ENCODE results near the gene SLC6A13.
A peak's percentile ranks its signal among the peaks of the same experiment; 100 is the strongest.
"Not testable (repeated sequence)": the region's sequence is repeated elsewhere in the genome, so short reads cannot be mapped to it uniquely, and the experiment has no call there.

Gene SLC6A13

DNA sequence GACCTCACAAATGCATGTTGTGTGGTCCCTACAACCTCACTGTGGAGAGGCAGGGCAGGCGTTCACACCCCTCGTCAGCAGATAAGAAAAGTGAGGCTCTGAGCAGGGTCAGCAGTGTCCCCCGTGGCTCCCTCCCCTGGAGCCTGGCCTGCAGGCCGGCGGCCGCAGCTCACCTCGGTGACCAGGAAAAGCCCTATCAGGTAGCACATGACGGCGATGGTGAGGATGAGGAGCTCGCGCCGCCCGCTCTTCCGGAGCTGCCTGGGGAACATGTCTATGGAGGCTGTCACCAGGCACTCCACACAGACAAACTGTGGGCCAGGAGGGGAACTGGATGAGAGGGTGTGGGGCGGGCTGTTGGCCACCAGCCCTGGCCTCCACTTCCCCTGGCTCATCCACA lies 66.7 kb downstream of the SLC6A13 start:
- no peak for DNase-seq

DNA sequence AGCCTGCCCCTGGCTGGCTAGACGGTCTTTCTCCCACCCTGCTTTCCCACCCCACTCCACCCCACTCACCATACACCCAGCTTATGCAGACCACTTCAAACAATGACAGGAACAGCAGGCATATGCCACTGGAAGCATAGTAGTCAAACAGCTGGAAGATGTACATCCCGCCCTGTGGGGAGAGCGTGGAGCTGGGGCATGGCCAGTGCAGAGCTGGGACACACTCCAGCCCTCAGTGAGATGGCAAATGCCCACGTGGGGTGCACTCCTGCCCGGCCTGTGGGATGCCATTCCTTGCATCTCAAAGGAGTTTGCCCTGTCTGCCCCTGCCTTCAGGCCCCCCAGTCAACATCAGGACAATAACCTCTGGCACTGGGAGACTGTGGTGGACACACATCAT lies 67.5 kb downstream of the SLC6A13 start:
- DNase-seq: no peak

DNA sequence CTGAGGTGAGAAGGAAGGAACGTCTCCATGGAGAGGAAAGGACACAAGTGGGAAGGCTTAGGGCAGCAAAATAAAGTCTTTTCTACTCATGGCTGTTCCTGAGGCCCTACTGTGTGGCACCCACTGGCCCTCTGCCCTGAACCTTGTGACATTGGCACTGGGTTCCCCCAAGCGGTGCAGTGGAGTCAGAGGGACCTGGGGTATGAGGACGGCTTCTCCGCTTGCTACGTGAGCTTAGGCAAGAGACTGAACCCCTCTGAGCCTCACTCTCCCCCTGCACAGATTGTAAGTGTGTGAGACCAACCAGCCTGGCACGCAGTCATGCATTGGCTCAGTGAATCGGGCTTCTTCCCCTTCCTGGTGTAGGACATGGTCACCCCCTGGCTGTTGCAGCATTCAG lies 68.4 kb downstream of the SLC6A13 start:
- no peak for DNase-seq

DNA sequence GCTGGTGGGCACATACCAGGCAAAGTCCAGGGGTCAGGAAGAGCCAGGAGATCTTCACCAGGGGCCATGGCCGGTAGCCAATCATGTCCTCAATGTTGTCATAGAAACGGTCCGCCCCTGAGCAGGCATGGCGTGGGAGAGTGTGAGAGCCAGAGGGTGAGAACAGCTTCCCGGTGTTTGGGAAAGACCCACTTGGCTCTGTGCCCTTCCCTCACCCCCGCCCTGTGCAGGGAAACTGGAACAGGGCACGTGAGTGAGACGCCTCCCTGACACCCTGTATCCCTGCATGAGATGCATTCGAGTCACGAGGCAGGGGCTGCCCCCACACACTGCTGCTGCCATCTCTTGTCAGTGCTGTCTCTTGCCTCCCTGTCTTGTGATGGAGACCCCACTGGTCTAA lies 69.4 kb downstream of the SLC6A13 start:
- DNase-seq: no peak

DNA sequence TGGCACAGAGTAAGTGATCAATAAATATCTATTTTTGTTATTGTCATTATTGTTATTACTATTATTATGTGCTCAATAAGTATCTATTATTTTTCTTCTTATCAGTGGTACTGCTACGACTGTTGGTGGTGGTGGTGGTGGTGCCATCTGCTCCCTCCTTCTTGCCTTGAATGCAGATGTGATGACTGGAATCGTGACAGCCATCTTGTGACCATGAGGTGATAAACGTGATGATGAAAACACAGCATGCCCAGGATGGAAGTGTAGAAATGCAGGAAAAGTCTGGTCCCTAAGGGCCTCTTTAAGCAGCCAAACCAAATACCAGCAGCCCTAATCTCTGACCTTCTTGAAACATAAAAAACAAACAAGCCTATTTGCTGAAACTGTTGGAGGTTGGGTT lies 71.1 kb downstream of the SLC6A13 start:
- DNase-seq: no peak

DNA sequence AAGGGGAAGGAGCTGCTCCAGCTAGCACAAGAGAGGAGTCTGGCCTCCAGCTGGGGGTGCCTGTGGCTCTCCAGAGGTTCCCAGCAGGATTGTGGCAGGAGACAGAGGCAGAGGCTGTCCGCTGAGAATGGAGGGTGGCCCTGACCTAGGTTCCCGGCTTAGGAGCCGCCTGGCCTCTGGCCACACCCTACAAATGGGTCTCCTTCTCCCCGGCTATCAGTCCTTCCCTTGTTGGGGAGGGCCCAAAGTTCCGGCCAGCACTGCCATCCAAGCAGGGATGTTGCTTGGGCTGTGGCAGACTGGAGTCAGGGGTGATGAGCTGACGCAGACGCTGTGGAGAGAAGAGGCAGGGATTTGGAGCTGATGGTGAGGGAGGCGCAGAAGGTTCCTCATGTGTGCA lies 71.8 kb downstream of the SLC6A13 start:
- DNase-seq: no peak

DNA sequence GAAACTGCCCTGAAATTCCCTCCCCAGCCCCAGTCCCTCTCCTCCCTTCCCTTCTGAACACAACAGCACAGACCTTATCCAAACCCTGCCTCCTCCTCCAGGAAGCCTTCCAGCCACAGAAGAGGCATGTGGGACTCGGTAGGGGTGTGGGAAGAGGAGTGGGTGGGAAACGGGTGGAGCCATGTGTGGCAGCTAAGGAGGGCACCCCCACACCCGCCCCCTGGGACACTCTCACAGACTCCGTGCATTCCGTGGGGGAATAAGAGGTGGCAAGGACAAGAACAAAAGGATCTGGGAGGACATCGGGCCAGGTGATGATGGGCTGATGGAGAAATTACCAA lies 73.0 kb downstream of the SLC6A13 start:
- DNase-seq: no peak

DNA sequence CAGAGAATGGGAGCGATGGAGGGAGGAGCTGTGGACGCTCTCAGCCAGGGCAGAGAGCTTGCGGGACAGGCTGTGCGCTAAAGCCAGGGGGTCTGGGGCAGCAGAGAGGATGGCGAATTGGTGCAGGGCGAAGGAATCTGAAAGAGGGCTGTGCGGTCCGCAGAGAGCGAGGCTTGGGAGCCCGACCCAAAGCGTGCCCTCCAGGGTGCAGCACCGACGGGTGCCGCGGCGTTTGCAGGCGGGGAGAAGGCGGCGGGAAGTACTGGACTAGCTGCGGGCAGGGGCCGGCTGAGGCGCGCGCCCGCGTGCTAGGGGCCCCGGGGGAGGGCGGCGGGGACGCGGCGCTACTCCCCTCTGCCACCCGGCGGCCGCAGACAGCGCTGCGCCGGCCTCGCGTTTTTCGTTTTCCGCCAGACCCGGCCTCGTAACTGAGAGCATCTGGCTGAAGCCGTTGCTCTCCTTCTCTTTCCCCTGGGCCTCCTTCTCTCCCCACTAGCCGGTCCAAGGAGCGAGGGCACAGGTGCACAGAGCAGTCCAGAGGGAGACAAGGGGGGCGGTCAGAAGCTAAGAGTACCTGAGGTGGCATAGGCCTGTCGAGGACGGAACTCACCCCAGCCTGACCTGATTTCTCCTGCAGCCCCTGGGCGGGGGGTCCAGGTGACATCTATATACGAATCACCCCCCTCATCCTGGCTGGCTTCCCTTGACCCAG lies 73.6 kb downstream of the SLC6A13 start:
- peak; percentile 89 for DNase-seq

DNA sequence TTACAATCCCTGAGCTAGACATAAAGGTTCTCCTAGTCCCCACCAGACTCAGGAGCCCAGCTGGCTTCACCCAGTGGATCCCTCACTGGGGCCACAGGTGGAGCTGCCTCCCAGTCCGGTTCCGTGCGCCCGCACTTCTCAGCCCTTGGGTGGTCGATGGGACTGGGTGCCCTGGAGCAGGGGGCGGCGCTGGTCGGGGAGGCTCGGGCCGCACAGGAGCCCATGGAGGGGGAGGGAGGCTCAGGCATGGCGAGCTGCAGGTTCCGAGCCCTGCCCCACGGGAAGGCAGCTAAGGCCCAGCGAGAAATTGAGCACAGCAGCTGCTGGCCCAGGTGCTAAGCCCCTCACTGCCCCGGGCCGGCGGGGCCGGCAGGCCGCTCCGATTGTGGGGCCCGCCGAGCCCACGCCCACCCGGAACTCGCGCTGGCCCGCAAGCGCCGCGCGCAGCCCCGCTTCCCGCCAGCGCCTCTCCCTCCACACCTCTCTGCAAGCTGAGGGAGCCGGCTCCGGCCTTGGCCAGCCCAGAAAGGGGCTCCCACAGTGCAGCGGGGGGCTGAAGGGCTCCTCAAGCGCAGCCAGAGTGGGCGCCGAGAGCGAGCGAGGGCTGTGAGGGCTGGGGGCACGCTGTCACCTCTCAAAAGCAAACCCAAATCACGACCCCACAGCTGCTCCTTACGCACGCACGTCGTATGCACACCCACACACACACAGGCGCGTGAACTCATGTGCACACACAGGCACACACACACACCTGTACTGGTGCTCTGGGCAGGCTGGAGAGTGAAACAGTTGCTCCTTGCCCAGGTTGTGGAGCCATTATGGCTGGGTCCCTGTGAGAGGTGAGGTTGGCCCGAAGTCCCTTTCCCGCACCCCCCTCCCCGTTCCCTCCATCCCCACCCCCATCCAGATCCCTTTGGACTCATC lies 74.4 kb downstream of the SLC6A13 start:
- DNase-seq: not testable (repeated sequence)

DNA sequence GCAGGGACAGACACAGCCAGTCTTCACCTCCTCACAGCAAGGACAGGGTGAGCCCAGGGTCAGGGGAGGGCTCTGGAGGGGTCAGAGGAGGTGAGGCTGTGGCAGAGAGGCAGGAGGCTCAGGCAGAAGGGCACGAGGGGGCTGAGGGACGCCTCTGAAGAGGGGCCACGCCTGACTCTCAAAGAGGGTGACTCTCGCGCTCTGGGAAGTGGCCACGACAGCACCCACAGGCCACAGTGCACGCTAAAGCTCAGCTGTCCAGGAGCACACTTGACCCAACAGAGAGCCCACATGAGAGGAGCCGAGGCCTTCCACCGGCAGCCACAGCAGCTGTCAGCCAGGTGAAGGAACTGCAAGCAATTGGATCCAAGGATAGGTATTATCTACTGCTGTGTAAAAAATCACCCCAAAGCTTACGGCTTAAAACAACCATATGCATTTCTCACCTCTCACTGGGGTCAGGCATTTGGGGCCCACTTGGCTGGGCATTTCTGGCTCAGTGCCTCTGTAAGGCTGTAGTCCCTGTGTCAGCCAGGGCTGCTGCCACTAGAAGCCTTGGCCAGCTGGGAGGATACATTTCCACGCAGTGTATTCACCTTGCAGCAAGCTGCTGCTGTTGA lies 76.5 kb downstream of the SLC6A13 start:
- no peak for DNase-seq

DNA sequence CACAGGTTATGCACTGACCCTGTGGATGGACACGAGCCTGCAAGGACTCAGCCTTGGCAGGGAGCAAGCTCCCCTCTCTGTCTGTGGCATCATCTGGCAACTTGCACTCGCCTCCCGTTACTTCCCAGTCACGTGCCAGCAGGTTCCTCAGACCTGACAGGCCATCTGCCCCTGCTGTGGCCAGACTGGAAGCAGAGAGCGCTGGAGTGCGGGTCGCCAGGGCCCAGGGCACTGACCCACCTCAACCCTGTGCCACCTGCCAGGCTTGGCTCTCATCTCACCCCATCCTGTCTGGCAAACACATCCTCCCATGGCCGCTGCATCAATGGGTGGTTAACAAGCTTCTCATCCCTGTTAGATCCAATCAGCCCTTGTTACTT lies 77.1 kb downstream of the SLC6A13 start:
- DNase-seq: no peak

DNA sequence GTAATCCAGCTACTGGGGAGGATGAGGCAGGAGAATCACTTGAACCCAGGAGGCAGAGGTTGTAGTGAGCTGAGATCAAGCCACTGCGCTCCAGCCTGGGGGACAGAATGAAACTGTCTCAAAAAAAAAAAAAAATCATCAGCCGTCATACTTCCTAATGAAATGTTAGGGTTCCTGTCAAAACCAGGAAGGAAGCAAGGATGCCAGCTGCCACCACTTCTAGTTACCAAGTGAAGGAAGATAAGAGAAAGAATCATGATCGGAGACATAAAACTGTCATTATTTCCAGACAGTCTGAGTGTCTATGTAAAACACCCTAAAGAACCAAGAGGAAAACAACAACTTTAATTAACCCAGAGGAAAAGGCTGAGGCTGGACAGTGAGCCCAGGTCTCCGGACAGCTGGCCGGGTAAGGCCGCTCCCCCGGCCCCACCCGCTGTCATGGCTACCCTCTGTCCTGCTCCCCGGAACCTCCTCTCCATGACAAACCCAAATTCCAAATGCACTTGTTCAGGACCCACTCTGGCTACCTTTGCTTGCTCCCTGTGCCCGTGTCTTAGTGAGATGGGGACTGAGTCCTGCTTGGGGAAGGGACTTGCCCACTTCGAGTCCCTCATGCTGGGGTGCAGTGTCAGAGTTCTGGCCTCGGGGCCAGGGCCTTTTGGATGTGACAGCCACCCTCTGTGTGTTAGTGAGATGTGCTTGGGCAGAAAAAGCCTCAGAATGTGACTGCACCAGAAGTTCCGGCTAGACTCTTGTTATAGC lies 77.6 kb downstream of the SLC6A13 start:
- DNase-seq: no peak

DNA sequence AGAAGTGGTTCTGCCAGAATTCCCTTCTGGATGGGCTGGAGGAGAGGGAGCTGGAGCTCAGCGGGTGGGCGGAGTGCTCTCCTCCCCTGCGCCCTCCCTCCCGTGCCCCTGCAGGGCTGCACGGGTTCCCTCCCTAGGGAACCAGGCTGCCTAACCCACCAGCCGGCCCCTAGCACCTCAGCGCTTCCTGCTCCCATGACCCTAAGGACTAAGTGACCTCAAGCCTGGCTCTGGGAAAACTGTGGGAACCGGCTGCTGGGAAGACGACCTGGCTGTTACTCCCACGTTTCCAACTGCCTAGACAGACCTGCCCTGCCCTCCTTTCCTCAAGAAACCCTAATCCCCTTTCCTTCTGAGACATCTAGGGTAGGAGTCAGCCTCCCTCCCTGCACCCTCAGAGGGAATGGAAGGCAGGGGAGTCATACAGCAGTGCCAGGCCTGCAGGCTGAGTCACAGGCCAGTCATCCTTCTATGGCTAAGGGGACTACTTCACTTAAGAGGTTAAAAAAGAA lies 80.2 kb downstream of the SLC6A13 start:
- peak; percentile 92 for DNase-seq

DNA sequence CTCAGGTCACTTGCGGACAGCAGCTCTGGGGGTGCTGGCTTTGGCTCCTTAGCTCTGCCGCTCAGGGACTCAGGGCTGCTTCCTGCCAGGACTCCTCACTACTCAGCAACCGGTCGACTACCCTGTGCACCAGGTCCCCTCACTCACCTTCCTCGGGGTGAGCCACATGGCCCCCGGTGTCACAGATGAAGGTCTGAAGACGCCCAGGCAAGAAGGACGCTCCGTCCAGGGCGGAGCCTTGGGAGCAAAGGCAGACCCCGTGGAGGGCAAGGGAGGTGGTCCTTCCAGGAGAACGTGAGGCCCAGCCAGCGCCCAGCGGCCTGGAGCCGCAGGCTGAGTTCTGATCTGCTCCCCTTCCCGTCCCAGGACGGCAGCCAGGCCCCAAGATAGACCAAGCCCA lies 80.7 kb downstream of the SLC6A13 start:
- no peak for DNase-seq

DNA sequence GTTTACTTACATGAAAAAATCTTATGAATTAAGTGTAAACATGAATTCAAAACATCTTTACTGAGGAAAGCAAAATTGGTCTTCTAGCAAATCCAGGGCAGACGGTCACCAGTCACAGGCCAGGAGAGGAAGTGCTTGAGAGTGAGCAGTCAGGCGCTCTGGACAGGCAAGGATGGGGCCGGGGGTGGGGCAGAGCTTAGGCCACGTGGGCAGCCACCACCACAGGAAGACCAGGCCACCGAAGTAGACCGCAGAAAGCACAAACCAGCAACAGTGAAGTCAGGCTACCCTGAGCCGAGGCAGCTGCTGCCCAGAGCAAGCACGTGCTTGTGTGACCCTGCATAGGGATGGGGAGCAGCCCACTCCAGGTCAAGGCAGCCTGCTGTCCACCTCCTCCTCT lies 82.2 kb downstream of the SLC6A13 start:
- no peak for DNase-seq

DNA sequence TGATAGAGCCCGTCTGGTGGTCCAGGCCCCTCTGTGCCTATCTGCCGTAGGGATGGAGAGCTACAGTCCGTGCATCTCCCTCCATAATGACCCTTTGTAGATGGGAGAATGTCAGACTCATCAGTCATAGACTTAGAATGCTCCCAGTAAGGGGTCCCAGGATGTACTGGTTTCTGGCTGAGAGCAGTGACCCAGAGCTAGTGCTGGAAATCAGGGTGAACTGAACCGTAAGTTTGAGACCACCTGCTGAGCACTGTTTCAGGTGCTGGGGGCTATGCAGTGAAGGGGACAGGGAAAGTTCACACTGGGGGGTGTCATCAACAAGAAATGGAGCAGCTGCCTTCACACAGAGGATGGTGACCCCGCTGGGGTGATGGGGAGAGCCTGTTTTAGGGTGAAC lies 82.8 kb downstream of the SLC6A13 start:
- DNase-seq: no peak

DNA sequence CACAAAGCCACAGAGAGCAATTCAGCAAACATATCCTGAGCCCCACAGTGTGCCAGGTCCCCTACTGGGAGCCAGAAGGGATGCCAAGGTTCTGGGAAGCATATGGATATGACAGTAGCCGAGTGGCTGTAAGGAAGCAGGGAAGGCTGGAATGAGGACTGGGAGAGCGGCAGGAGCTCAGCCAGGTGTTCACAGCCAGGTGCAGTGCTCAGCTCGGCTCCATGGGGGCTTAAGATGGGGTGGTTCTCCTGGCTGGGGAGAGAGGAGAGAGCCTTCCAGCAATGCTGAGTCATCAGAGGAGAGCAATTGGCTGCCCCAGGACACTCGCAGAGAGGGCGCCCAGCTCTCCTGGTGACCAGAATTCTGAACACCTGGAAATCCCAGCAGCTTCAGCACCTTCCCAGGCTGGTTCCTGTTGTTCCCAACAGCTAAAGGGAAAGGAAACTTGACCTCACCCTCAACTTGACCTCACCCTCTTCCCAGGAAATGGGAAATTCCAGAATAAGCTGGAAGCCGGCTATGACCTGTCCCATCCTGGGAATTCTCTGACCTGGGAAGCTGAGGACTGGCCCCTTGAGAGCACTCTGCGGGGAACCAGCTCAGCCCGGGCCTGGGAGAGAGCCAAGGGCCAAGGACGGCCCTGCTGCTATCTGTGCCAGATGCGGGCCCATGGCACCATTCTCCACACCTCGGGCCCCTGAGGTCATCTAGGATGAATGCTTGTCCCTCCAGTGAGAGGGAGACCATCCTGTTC lies 83.3 kb downstream of the SLC6A13 start:
- DNase-seq: no peak

DNA sequence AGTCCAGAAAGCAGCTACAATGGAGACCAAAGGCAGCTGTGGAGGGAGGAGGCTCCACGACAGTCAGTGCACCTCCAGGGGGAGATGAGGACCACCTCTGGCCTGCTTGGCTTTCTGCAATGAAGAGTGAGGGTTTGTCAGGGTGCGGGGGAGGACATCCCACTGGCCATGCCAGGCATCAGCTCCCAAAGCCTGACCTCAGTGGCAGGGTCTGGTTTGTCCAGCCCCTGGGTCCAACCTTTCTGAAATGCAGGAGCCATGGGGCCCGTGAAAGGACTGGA lies 83.9 kb downstream of the SLC6A13 start:
- DNase-seq: no peak

DNA sequence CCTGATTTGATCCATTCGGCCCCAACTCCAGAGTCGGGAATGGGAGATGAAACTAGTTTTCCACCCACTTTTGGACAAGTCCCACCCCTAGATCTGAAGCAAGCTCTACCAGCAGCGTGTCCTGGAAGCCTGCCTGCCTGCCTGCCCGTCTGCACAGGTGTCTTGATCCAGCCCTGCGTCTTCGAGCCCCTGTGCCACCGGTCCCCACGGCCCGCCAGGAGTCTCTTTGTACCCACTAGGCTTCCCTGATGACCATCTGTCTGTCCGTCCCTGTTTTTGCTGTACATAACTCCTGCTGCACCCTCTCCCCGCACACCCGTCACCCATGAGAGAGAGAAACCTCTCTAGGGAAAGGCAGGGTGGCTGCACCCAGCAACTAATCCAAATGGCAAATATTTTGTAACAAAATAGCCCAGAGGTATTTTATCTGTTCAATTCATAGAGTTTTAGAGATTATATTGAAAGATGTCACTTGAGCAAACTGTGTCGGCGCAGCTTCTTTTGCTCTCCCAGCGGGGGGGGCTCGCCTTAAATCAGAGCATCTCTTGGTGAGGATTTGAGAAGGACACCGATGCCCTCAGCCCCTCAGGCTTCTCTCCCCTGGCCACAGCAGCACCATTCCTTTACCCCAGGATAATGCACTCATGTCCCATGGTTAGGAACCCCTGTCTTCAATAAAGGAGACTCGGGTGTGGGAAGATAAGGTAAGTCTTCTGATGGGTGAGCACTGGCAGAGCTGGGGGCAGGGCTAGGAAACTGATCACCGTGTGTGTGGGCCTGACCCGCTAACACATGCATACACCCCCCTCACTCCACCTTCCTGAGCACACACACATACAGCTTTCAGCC lies 84.4 kb downstream of the SLC6A13 start:
- no peak for DNase-seq

DNA sequence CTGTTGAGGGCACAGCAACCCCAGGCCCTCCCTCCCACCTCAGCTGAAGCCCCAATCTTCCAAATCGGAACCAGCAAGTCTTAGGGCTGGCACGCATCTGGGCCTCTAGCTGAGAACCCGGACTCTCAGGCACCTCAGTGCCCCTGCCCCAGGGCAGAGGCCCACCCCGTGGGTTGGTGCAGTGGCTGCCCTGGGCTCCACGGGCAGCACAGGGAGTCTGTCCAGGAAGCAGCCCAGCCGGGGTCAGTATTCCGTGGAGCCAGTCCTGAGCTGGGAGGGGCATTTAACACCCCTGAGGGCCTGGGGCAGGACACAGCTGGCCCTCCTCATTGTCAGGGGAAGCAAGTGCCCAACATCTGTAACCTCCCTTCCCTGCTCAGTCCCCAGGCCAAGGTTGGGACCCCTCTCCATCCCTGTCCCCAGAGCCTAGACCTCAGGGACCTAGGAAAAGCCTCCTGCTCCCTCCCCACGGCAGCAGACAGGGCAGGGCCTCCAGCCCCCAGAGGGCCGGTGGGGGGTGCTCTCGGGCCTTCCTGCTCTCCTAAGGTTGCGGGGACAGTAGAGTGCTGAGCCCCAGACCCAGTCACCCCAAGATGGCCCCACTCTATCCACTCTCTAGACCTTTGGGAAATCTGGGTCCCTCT lies 85.2 kb downstream of the SLC6A13 start:
- DNase-seq: no peak

Data from islet precursor cell (in vitro differentiated cells).